Measurements from ENCODE around the gene RPP30.

RPP30 gene

DNA sequence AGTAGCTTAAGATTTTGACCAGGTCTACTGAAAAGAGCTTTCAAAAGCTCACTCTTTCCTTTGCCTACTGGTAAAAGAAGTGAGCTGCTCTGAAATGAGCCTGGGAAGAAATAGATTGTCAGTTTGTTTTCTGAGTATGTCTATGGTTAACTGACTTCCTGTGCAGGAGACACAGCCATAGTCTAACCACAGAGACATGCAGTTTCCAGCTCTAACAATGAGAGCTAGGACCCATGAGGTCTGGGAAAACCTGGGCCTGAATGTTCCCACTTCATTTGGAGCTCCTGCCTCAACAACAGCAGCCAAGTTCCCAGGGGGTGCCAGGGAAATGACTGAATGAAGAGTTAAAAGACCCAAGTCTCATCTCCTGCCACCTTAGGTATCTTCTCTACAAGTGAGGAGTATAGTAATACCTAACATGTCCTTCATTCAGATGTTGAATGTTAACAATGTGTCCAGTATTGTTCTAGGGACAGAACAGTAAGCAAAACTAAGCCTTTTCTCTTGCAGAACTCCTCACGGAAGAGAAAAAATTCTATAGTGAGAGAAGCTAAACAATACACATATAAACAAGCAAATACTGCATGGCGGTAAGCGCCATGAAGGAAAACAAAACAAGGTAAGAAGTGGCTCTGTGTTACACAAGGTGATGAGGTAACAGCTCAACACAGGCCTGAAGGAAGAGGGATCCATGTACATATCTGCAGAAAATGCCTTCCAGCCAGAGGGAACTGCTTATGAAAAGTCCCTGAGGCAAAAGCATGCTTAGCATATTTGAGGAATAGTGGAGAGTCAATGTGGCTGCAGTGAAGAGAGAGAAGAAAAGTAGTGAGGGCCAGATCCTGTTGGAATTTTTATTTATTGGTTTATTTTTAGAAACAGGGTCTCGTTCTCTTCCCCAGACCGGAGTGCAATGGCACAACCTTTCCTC is 75.5 kb downstream of the RPP30 start:
- DNase-seq, result no peak

All from CD4-positive, alpha-beta T cell treated with Interferon alpha-2 for 1 hour (primary cell).